Measurements from ENCODE around the gene DMAC2L.

DNA sequence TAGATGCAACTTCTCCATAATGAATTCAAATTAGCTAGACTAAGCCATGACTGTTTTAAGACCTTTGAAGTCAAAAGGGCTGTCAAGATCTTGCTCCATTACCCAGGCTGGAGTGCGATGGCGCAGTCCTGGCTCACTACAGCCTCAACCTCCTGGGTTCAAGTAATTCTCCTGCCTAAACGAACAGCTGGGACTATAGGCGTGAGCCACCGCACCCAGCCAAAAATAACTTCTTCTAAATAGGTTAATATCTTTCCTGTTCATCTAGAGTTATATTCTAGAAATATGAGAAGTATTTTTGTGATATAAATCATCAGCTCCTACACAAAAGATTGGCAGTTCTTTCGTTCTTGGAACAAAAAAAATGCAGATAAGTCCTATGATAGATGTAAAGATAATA is 41.2 kb upstream of the DMAC2L start:
- TF ChIP-seq POLR2AphosphoS5 (IDR thresholded peaks at IDR 0.05; ENCODE audit: low read depth, low read length) = no peak
- no peak for TF ChIP-seq POLR2A (IDR thresholded peaks at IDR 0.05; ENCODE audit: low read depth, low read length)
- no peak for TF ChIP-seq TAF1 (IDR thresholded peaks at IDR 0.05; ENCODE audit: borderline replicate concordance, low read depth, low read length)
